GM12873 (cell line): ENCODE measurements around the gene RGL3.

Source experiments
- TF ChIP-seq, protein P1 (sequence below): IDR thresholded peaks from 2 replicates; pipeline ENCODE4 v1.5.1; 2012; ENCODE audit warnings: low read depth, mild to moderate bottlenecking, moderate library complexity, low read length, control low read depth; ENCODE audit not compliant: insufficient read depth; ENCODE audit errors: missing control alignments

Gene RGL3

GRCh38 chr19:11421371-11422098 is 2.4 kb upstream of the RGL3 start:
- TF ChIP-seq, protein P1, sequence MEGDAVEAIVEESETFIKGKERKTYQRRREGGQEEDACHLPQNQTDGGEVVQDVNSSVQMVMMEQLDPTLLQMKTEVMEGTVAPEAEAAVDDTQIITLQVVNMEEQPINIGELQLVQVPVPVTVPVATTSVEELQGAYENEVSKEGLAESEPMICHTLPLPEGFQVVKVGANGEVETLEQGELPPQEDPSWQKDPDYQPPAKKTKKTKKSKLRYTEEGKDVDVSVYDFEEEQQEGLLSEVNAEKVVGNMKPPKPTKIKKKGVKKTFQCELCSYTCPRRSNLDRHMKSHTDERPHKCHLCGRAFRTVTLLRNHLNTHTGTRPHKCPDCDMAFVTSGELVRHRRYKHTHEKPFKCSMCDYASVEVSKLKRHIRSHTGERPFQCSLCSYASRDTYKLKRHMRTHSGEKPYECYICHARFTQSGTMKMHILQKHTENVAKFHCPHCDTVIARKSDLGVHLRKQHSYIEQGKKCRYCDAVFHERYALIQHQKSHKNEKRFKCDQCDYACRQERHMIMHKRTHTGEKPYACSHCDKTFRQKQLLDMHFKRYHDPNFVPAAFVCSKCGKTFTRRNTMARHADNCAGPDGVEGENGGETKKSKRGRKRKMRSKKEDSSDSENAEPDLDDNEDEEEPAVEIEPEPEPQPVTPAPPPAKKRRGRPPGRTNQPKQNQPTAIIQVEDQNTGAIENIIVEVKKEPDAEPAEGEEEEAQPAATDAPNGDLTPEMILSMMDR: no peak

GRCh38 chr19:11420429-11421370 is 1.6 kb upstream of the RGL3 start:
- TF ChIP-seq, protein P1: no peak

GRCh38 chr19:11418094-11418548 is 993 bp downstream of the RGL3 start:
- TF ChIP-seq, protein P1: no peak

GRCh38 chr19:11416346-11417052 is 2.6 kb downstream of the RGL3 start:
- TF ChIP-seq, protein P1: no peak

DNA sequence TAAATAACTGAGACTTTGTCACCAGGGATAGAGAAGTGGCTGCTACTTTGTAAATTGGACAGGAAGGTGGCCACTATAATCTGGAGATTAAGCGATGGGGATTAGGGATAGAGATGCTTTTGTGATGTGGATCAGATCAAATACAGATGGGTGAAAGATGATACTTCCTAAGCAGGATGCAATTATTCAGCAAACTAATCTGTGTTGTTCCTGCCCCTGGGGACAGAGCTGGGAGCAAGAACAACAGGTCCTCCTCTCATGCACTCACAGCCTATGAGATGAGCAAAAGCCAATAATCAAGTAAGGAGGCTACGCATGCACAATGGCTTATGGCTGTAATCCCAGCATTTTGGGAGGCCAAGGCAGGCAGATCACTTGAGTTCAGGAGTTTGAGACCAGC is 4.6 kb downstream of the RGL3 start:
- TF ChIP-seq, protein P1: no peak

GRCh38 chr19:11410682-11411081 is 8.4 kb downstream of the RGL3 start:
- TF ChIP-seq, protein P1: no peak
